K562 (cell line): ENCODE measurements around the gene ADORA2B. TPM values are rescaled to one million over a fixed set of nuclear protein-coding genes. Genes with fewer than 3 reads are reported as not detected.
A peak's percentile ranks its signal among the peaks of the same experiment; 100 is the strongest.
"Not testable (repeated sequence)": the region's sequence is repeated elsewhere in the genome, so short reads cannot be mapped to it uniquely, and the experiment has no call there.

ENCODE experiments used
- ARID1B ChIP-seq: fragments of 450-650 bp; IDR thresholded peaks from 2 replicates; pipeline ENCODE4 v1.6.1; 2016; ENCODE audit warnings: antibody characterized with exemption, mild to moderate bottlenecking, inconsistent platforms
- CBFA2T3 ChIP-seq: fragments of 450-650 bp; IDR thresholded peaks from 2 replicates; pipeline ENCODE4 v1.6.1; 2017
- CREM ChIP-seq: IDR thresholded peaks from 2 replicates; pipeline ENCODE4 v1.6.1; 2014; ENCODE audit warnings: antibody characterized with exemption, low read depth
- KDM1A ChIP-seq, 2 experiments: fragments of 450-650 bp; IDR thresholded peaks; 2 replicates each; pipeline ENCODE4 v1.6.1; 2016; ENCODE audit warnings: mild to moderate bottlenecking in 2 of 2
- MNT ChIP-seq, 2 experiments: fragments of 450-650 bp; conservative IDR thresholded peaks; 2 replicates each; pipeline ENCODE4 v1.6.1; 2017; ENCODE audit warnings: mild to moderate bottlenecking in 2 of 2, moderate library complexity in 2 of 2
- NFIC ChIP-seq: fragments of 450-650 bp; IDR thresholded peaks from 2 replicates; pipeline ENCODE4 v1.6.1; 2017; ENCODE audit warnings: mild to moderate bottlenecking, inconsistent platforms
- NR2C1 ChIP-seq, 2 experiments: fragments of 450-650 bp; IDR thresholded peaks; 2 replicates each; pipeline ENCODE4 v1.6.1; 2017; ENCODE audit warnings: mild to moderate bottlenecking in 2 of 2, antibody characterized with exemption in 1 of 2, inconsistent platforms in 1 of 2, missing compliant biosample characterization in 1 of 2, missing genetic modification characterization in 1 of 2
- SMARCA4 ChIP-seq: fragments of 450-650 bp; IDR thresholded peaks from 2 replicates; pipeline ENCODE4 v1.6.1; 2016
- SMARCE1 ChIP-seq: fragments of 450-650 bp; IDR thresholded peaks from 2 replicates; pipeline ENCODE4 v1.7.1; 2016; ENCODE audit warnings: mild to moderate bottlenecking
- SOX6 ChIP-seq: fragments of 450-650 bp; IDR thresholded peaks from 2 replicates; pipeline ENCODE4 v1.6.1; 2014; ENCODE audit warnings: mild to moderate bottlenecking
- TEAD4 ChIP-seq, 2 experiments: sonication (generic) in 1 of 2; formaldehyde crosslinking in 1 of 2; IDR thresholded peaks; 2 replicates each; pipeline versions ENCODE4 v1.6.1 to v1.8.0; 2012 to 2022; ENCODE audit warnings: borderline replicate concordance in 1 of 2, inconsistent platforms in 1 of 2, low read length in 1 of 2, mild to moderate bottlenecking in 1 of 2, missing genetic modification reagents in 1 of 2
- TRIM24 ChIP-seq, 2 experiments: fragments of 450-650 bp; IDR thresholded peaks; 2 replicates each; pipeline ENCODE4 v1.6.1; 2016
- polyA plus RNA-seq, 8 experiments: library from polyadenylated mRNA; depleted of rRNA in 4 of 8; stranded (reverse) in 5 of 8; unstranded in 3 of 8; fragments of >200 nt; fragmentation: Nextera tagmentation in 2 of 8; fragmentation: Illumina TruSeq in 1 of 8; extraction: Ambion mirVana in 2 of 8; extraction: Trizol in 1 of 8; gene quantifications; 2 replicates each; pipeline versions ENCODE4 v1.2.1 to v1.2.3, GENCODE V29; 2011 to 2014; ENCODE audit warnings: inconsistent platforms in 1 of 8, missing spikeins in 1 of 8
- total RNA-seq, 7 experiments: library from RNA; depleted of rRNA in 6 of 7; stranded (reverse); fragments of >200 nt in 6 of 7; fragmentation: Illumina TruSeq in 2 of 7; extraction: Trizol in 2 of 7; gene quantifications; 2 replicates each; pipeline versions ENCODE4 v1.2.1 to v1.2.3, GENCODE V29; 2011 to 2021; ENCODE audit warnings: low replicate concordance in 1 of 7
- TF ChIP-seq, protein P1 (sequence below), 2 experiments: fragments of 450-650 bp in 1 of 2; sonication (generic) in 1 of 2; formaldehyde crosslinking in 1 of 2; IDR thresholded peaks in 1 of 2; conservative IDR thresholded peaks in 1 of 2; 2 replicates each; pipeline versions ENCODE4 v1.6.1 to v1.8.1; 2016 to 2023; ENCODE audit warnings: mild to moderate bottlenecking in 2 of 2, moderate library complexity in 2 of 2, inconsistent platforms in 1 of 2, missing genetic modification reagents in 1 of 2
- TF ChIP-seq, protein P2 (sequence below): fragments of 450-650 bp; IDR thresholded peaks from 2 replicates; pipeline ENCODE4 v1.6.1; 2016; ENCODE audit warnings: mild to moderate bottlenecking, moderate library complexity

The ADORA2B gene
- total and polyA plus RNA-seq, 9 of the 15 experiments (the other 6 are each of a cell fraction or from before 2014, with no cell fraction given), result 6.4 to 16.6 (median 10.5) TPM

DNA sequence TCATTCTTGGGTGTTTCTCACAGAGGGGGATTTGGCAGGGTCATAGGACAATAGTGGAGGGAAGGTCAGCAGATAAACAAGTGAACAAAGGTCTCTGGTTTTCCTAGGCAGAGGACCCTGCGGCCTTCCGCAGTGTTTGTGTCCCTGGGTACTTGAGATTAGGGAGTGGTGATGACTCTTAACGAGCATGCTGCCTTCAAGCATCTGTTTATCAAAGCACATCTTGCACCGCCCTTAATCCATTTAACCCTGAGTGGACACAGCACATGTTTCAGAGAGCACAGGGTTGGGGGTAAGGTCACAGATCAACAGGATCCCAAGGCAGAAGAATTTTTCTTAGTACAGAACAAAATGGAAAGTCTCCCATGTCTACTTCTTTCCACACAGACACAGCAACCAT lies 34.1 kb downstream of the ADORA2B start (continued):
- TF ChIP-seq, protein P1, sequence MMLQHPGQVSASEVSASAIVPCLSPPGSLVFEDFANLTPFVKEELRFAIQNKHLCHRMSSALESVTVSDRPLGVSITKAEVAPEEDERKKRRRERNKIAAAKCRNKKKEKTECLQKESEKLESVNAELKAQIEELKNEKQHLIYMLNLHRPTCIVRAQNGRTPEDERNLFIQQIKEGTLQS (IDR thresholded peaks at IDR 0.05), result 0 out of 2 replicates have a peak, but pooled peaks have one; percentile 13
- TF ChIP-seq, protein P1 (CRISPR knock-in tag; conservative IDR thresholded peaks at IDR 0.05), result not testable (repeated sequence)
- TF ChIP-seq KDM1A (IDR thresholded peaks at IDR 0.05) (peak; percentile 66 to 67; a peak in 3 of 4 replicates), SMARCA4 (peak; percentile 49; the same call in 1 of the 2 replicates), TEAD4 (IDR thresholded peaks at IDR 0.05; ENCODE audit: low read length) (peak; percentile 14; the same call in 1 of the 2 replicates), TRIM24 (IDR thresholded peaks at IDR 0.05) (0 out of 4 replicates have a peak, but pooled peaks have one; percentile 22 to 34), NFIC (peak; percentile 65), SOX6 (peak; percentile 76), ARID1B (peak; percentile 86), CBFA2T3 (peak; percentile 90), NR2C1 (tag; IDR thresholded peaks at IDR 0.05) (peak; percentile 32; the same call in 1 of the 2 replicates), SMARCE1 (peak; percentile 34; the same call in 1 of the 2 replicates), MNT (conservative IDR thresholded peaks at IDR 0.05) (peak; percentile 52 to 78; a peak in 3 of 4 replicates), CREM (peak; percentile 29; the same call in 1 of the 2 replicates)
- not testable (repeated sequence) for TF ChIP-seq TEAD4 (CRISPR knock-in tag; IDR thresholded peaks at IDR 0.05; ENCODE audit: borderline replicate concordance); NR2C1 (IDR thresholded peaks at IDR 0.05)
- TF ChIP-seq, protein P2, sequence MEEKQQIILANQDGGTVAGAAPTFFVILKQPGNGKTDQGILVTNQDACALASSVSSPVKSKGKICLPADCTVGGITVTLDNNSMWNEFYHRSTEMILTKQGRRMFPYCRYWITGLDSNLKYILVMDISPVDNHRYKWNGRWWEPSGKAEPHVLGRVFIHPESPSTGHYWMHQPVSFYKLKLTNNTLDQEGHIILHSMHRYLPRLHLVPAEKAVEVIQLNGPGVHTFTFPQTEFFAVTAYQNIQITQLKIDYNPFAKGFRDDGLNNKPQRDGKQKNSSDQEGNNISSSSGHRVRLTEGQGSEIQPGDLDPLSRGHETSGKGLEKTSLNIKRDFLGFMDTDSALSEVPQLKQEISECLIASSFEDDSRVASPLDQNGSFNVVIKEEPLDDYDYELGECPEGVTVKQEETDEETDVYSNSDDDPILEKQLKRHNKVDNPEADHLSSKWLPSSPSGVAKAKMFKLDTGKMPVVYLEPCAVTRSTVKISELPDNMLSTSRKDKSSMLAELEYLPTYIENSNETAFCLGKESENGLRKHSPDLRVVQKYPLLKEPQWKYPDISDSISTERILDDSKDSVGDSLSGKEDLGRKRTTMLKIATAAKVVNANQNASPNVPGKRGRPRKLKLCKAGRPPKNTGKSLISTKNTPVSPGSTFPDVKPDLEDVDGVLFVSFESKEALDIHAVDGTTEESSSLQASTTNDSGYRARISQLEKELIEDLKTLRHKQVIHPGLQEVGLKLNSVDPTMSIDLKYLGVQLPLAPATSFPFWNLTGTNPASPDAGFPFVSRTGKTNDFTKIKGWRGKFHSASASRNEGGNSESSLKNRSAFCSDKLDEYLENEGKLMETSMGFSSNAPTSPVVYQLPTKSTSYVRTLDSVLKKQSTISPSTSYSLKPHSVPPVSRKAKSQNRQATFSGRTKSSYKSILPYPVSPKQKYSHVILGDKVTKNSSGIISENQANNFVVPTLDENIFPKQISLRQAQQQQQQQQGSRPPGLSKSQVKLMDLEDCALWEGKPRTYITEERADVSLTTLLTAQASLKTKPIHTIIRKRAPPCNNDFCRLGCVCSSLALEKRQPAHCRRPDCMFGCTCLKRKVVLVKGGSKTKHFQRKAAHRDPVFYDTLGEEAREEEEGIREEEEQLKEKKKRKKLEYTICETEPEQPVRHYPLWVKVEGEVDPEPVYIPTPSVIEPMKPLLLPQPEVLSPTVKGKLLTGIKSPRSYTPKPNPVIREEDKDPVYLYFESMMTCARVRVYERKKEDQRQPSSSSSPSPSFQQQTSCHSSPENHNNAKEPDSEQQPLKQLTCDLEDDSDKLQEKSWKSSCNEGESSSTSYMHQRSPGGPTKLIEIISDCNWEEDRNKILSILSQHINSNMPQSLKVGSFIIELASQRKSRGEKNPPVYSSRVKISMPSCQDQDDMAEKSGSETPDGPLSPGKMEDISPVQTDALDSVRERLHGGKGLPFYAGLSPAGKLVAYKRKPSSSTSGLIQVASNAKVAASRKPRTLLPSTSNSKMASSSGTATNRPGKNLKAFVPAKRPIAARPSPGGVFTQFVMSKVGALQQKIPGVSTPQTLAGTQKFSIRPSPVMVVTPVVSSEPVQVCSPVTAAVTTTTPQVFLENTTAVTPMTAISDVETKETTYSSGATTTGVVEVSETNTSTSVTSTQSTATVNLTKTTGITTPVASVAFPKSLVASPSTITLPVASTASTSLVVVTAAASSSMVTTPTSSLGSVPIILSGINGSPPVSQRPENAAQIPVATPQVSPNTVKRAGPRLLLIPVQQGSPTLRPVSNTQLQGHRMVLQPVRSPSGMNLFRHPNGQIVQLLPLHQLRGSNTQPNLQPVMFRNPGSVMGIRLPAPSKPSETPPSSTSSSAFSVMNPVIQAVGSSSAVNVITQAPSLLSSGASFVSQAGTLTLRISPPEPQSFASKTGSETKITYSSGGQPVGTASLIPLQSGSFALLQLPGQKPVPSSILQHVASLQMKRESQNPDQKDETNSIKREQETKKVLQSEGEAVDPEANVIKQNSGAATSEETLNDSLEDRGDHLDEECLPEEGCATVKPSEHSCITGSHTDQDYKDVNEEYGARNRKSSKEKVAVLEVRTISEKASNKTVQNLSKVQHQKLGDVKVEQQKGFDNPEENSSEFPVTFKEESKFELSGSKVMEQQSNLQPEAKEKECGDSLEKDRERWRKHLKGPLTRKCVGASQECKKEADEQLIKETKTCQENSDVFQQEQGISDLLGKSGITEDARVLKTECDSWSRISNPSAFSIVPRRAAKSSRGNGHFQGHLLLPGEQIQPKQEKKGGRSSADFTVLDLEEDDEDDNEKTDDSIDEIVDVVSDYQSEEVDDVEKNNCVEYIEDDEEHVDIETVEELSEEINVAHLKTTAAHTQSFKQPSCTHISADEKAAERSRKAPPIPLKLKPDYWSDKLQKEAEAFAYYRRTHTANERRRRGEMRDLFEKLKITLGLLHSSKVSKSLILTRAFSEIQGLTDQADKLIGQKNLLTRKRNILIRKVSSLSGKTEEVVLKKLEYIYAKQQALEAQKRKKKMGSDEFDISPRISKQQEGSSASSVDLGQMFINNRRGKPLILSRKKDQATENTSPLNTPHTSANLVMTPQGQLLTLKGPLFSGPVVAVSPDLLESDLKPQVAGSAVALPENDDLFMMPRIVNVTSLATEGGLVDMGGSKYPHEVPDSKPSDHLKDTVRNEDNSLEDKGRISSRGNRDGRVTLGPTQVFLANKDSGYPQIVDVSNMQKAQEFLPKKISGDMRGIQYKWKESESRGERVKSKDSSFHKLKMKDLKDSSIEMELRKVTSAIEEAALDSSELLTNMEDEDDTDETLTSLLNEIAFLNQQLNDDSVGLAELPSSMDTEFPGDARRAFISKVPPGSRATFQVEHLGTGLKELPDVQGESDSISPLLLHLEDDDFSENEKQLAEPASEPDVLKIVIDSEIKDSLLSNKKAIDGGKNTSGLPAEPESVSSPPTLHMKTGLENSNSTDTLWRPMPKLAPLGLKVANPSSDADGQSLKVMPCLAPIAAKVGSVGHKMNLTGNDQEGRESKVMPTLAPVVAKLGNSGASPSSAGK, result peak; percentile 45; the same call in 1 of the 2 replicates
